HG02938 (cell line): ENCODE data around the gene ORAI2.
"Not testable (repeated sequence)": the region's sequence is repeated elsewhere in the genome, so short reads cannot be mapped to it uniquely, and the experiment has no call there.

Experiments used
- ATAC-seq: cut with Tn5 transposase; IDR thresholded peaks from one replicate; pipeline ENCODE4 v1.9.1; 2021; ENCODE audit warnings: mild to moderate bottlenecking, moderate library complexity; ENCODE audit not compliant: unreplicated experiment

ORAI2 gene

DNA sequence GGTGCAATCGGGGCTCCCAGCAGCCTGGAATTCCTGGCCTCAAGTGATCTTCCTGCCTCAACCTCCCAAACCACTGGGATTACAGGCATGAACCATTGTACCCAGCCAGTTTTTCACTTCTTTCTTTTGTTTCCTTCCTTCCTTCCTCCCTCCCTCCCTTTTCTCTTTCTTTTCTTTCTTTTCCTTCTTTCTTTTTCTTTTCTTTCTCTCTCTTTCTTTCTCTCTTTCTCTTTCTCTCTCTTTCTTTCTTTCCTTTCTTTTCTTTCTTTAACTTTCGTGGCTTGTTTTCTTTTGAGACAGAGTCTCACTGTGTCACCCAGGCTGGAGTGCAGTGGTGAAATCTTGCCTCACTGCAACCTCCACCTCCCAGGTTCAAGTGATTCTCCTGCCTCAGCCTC lies 12.3 kb downstream of the ORAI2 start:
- no peak for ATAC-seq

DNA sequence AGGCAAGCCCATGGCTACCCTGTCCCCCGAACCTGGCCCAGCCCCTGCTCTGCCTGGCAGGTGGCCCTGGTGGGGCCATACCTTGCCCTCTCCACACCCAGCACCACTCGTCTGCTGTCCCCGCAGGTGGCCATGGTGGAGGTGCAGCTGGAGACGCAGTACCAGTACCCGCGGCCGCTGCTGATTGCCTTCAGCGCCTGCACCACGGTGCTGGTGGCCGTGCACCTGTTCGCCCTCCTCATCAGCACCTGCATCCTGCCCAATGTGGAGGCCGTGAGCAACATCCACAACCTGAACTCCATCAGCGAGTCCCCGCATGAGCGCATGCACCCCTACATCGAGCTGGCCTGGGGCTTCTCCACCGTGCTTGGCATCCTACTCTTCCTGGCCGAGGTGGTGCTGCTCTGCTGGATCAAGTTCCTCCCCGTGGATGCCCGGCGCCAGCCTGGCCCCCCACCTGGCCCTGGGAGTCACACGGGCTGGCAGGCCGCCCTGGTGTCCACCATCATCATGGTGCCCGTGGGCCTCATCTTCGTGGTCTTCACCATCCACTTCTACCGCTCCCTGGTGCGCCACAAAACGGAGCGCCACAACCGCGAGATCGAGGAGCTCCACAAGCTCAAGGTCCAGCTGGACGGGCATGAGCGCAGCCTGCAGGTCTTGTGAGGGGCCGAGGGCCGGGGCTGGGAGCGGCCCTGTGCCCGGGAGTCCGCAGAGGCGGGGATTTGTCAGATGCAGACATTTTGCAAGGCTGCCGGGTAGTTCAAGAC lies 13.2 kb downstream of the ORAI2 start:
- ATAC-seq = no peak

DNA sequence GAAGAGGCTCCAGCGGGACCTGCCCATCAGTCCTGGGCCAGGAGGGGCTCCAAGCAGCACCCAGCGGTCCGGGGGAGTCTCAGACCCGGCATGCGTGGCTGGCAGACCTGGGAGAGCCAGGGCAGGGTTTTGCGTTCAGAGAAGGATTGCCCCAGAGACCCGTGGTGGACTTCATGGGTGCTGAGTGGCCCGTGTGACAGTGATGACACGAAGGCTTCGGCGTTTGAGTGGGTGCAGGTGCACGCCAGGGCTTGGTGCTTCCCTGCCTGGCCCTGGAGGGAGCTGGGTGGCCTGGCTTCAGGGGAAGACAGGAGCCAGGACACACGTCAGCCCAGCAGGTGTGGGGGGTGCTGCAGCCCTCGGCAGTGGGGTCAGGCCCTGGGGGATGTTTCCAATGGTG lies 13.9 kb downstream of the ORAI2 start:
- ATAC-seq = no peak

DNA sequence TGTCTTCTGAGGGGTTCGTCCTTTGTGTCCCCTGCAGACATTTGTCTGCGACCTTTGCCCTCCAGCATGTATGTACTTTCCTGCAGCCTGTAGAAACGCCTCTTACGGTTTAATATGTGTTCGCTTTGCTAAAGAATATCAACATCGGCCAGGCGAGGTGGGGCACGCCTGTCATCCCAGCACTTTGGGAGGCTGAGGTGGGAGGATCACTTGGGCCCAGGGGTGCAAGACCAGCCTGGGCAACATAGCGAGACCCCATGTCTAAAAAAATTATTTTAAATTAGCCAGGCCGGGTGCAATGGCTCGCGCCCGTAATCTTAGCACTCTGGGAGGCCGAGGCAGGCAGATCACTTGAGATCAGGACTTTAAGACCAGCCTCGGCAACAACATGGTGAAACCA lies 15.8 kb downstream of the ORAI2 start:
- no peak for ATAC-seq

DNA sequence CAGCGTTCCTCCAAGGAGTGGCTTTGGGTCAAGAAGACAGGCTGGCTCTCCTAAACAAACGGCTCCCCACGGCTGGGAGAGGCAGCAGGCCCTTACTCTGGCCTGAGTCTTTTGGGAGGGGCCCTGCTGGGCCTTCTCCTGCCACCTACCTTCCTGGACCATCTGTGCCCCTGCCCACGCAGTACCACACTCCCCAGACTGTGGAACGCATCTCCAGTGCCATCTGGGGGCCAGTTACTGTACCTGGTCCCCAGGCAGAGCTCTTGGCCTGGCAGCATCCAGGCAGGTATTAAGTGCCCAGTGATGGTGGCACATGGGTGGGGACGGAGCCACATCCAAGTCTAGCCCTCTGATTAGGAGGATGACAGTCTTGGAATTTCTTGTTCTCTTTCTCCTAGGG lies 16.9 kb downstream of the ORAI2 start:
- no peak for ATAC-seq

DNA sequence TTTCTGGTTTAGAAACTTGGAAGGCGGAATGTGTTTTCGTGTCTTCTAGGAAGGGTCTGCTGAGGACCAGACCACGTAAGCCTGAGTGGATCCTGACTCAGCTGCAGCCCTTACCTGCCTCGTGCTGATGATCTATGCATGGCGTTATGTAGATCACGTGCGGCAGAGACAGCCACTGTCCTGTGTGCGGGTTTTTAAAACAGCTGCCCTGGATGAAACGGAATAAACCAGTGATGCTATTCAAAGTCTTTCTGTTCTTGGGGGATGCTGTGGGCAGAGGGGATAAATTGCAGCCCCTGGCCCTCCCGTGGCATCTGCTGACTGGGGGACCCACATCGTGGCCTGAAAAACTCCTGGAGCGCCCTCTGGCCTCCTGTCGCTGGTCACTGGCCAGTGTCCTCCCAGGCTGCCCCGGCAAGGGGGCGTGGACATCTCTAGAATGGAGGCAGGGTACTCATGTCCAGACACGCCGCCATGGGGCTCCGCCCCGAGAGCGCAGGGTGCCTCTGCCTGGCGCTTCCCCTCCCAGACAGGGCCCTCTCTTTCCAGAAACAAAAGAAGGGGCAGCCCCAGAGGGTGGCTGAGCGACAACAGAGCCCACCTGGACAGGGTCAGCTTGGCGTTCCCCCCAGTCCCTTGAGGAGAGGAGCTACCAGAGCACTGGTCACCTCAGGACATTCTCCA lies 18.1 kb downstream of the ORAI2 start:
- no peak for ATAC-seq

DNA sequence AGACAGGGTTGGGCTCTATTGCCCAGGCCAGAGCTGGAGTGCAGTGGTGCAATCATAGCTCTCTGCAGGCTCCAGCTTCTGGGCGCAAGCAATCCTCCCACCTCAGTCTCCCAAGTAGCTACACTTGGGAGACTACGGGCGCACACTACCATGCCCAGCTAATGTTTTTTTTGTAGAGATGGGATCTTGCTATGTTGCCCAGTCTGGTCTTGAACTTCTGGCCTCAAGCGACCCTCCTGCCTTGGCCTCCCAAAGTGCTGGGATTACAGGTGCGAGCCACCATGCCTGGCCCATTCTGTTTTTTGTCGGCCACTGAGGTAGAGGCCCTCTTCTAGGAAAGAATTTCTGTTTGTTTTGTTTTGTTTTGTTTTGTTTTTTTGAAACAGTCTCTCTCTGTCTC lies 19.1 kb downstream of the ORAI2 start:
- no peak for ATAC-seq

DNA sequence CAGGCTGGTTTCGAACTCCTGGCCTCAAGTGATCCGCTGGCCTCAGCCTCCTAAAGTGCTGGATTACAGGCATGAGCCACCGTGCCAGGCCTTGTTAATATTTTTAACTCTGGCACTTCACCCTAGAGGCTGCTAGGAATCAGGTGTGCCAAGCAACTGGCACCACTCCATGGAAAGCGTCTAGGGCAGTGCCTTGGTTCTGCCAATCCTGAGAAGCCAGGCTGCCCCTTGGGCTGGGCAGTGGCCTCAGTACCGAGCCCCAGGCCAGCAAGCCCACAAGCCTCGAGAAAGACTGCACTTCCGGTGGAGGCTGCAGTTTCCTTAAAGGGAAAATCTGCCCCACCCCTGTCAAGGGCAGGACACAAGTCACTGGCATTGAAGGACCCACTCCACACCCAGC lies 19.9 kb downstream of the ORAI2 start:
- ATAC-seq = no peak

DNA sequence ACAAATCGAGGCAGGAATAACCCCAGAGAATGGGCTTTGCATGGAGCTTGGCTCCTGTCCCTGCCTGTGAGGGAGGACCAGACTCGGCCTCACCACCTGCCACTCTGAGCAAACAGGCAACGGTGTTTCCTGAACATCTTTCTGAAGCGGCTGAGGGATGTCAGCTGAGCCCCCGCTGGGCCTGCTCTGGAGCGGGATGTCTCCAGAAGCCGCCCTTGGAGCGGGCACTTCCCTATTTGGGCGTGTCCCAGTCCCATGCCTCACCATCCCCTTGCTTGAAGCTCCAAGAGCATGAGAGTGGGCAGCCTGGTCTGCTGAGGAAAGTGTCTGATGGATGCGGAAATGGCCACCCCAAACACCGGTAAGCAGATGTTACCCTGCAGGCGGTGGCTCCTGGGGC lies 21.1 kb downstream of the ORAI2 start:
- no peak for ATAC-seq

DNA sequence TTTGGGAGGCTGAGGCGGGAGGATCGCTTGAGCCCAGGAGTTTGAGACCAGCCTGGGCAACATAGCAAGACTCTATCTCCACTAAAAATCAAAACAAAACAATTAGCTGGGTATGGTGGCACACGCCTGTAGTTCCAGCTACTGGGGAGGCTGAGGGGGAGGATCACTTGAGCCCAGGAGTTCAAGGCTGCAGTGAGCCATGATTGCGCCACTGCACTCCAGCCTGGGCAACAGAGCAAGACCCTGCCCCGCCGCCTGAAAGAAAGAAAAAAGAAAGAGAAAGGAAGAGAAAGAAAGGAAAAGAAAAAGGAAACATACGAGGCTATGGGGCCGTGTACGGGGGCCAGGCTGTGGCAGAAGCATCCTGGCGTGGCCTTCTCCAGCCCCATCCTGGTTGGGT lies 21.6 kb downstream of the ORAI2 start:
- not testable (repeated sequence) for ATAC-seq

DNA sequence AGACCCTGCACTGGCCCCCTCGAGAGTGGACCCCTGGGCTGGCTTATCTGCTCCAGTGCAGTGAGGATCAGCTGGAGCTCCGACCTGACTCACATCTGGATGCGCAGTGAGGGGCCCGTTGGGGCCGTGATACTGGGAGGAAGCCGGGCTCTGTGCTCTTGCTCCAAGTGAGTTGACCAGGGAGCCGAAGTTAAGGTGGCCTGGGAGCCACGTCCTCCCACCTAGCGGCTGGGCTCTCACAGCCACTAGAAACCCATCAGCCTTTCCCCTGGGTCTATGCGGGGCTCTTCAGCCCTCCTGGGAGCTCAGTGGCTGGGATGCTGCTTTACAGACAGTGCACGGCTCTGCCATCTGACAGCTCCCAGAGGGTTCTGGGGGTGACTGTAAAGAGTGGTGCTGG lies 22.2 kb downstream of the ORAI2 start:
- ATAC-seq = no peak

DNA sequence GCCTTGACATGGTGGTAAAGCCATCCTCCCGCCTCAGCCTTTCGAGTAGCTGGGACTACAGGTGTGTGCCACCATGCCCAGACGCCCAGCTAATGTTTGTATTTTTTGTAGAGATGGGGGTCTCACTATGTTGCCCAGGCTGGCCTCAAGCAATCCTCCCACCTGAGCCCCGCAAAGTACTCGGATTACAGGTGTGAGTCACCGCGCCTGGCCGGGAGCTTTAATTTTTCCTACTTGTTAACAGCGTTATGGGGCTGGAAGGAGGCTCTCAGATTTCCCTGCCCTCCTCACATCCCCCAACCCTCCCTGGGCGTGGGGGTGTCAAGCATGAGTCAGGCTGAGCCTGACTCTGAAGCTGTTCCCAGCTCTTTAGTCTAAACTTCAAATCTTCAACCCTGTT lies 23.0 kb downstream of the ORAI2 start:
- no peak for ATAC-seq

DNA sequence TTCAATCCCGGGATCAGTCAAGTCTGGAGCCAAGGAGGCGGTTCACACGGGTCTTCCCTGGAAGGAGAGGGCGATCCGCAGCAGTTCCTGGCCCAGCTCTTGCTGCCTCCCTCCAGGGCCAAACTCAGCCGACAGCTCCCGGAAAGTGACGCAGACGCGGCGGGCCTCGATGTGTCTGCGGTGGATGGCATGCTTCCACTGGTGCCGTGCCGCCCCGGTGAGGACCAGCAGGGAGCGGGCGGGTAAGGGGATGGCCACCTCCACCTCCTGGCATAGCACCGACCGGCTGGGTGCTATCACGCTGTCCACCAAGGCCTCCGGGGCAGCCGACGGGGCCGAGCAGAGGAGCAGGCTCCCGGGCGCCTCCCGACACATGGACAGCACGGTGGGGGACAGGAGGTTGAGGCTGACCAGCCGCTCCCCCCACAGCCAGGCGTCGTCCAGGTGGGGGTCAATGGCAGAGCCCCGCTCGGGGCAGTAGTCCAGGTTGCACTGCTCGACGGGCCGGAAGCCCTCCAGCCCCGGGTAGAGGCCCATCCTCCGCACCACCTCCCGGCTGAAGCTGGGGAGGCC lies 24.1 kb downstream of the ORAI2 start:
- no peak for ATAC-seq

DNA sequence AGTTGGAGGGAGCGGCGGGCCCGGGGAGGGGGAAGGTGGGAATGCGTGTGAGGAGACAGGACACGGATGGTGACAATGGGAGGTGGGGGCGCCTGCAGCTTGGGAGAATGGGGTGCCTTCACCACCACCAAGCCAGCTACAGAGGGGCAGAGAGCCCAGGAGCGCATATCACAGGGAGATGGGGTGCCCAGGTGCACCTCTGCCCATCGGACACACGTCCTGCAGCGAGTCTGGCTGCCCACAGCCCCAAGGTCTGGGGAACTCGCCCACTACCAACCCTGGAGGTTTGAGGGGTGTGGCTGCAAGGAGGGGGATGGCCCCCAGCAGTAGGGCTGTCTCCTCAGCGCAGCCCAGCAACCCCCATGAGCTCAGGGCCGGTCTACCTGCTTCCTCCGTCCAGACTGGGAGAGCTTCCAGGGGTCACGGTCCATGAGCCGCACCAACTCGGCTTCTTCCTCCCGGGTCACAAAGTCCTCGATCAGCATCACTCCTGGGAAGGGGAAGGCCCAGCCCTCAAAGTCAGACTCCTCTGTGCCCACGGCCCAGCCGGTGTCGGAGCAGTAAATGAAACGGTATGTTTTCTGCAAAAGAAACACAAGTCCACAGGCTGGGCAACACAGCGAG lies 26.0 kb downstream of the ORAI2 start:
- ATAC-seq = no peak

DNA sequence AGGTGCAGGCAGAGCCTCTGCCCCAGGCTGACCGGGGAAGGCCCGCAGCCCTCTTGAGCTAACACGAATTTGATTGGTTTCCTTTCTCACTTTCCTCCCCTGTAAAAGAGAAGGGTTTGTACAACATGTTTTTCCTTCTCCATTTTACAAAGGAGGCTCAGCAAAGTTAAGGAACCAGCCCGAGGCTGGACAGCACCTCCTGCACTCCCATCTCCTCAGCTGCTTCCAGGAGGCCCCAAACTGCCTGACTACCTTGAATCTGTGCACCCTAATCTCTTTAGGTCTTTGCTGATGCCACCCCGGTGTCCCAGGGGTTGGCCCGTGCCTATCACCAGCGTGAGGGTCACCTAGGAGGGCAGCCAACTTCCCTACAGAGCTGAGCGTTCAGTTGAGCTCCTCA lies 27.1 kb downstream of the ORAI2 start:
- ATAC-seq = no peak

DNA sequence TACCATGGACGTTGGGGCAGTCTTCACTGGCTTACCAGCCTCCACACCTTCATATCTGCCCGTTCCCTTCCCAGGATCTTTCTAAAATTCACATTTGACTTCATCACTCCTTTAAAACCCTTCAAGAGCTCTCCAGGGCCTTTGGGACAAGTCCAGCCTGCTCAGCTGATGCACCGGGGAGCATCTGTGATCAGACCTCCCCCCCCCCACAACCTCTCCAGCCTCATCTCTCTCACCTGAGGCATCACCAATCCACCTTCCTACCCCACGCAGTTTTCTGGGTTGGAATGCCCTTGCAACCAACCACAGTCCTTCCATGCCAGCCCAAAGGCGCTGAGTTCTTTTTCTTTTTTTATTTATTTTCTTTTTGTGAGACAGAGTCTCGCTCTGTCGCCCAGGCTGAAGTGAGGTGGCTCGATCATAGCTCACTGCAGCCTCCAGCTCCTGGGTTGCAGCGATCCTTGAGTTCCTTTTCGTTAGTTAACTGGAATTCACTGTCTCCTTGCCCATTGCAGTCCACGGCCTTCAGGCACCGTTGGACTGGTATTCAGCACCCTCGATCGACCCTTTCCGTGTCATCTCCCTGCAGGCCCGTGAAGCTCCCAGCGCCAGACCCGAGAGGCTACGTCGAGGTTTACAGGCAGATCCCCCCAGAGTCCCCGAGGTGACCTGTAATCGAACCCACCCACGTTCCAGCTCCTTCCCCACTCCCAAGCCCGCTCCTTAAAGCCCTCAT lies 30.6 kb downstream of the ORAI2 start:
- ATAC-seq = no peak

DNA sequence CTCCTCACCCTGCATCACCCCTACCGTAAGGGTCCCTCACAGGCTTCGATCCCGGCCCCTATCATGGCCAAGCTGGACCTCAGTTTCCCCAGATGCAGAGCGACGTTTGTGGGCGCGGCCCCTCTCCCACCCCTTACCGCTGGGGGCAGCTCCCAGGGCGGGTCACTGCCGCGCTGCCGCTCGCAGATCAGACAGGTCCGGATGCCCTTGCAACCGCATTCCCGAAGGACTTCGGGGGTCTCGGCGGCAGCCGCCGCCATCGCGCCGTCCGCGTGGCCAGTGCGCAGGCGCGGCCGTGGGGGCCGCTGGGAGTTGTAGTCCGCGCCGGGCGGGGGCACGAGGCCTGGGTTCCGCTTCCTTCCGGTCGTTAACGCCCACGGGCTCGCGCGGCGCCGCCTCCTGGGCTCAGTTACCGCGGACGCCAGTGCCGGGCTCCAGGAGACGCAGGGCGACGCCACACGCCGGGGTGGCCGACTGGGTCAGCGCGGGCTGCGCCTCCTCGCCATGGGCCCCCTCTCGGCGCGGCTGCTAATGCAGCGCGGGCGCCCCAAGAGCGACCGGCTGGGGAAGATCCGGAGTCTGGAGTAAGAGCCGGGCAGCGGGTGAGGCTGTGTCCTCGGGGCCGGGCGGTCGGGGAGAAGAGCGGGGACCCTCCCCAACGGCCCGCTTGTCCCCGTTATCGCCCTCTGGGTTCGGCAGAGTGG lies 31.4 kb downstream of the ORAI2 start, which contains the start of the genes ALKBH4 and LRWD1:
TSS of gene ALKBH4 (minus strand) at position 287 of the 704 bp plus-strand sequence. CDS start at position 260, 27 bp downstream.
TSS of gene LRWD1 (plus strand) at position 408 of the 704 bp plus-strand sequence. CDS start at position 505, 97 bp downstream.
- peak; percentile 77 for ATAC-seq

DNA sequence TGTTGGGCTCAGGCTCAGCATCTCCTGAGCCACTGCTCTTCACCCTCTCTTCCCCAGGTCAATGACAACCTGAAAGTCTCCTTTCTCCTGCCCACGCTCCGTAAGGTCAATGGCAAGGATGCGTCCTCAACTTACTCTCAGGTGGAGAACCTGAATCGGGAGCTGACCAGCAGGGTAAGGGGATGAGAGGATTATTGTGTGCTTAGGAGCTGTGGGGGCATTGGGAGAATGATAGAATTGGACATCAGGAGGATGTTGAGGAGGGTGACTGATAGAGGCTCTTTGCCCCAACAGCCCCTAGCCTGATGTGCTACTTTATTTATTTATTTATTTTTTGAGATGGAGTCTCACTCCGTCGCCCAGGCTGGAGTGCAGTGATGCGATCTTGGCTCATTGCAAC lies 32.7 kb downstream of the ORAI2 start:
- no peak for ATAC-seq

DNA sequence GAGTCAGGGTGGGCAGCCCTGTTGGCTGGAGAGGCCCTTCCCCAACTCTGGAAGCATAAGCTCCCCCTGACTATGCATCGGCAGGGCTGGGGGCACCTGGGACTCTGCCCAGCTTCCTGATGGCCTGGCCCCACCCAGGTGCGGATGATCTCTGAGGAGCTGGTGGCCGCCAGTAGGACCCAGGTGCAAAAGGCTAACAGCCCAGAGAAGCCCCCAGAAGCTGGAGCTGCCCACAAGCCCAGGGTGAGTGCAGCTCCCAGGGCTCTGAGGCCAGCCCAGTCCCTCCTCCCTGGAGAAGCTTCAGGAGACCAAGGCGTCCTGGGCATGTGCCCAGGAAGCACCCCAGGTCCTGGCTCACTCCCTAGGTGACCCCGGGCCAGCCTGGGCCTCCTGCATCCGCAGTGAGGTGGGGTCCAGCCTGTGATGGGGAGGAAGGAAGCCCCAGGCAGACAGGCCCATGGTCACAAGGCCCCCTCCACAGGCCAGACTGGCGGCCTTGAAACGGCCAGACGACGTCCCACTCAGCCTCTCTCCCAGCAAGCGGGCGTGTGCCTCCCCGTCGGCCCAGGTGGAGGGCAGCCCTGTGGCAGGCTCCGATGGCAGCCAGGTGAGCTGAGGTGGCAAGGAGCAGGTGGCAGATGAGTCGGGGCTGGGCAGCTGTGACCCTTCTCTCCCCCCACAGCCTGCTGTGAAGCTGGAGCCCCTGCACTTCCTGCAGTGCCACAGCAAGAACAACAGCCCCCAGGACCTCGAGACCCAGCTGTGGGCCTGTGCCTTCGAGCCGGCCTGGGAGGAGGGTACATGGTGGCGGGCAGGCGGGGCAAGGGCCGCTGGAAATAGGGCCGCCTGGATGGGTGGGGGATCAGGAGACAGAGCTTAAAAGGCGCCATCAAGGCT lies 34.5 kb downstream of the ORAI2 start:
- ATAC-seq = no peak
